Skin of body (tissue), 2 donors: ENCODE results near the gene MAN2A1. TPM values are rescaled to one million over a fixed set of nuclear protein-coding genes. Genes with fewer than 3 reads are reported as not detected.

Experiments
- DNase-seq: peaks from one replicate; lab custom pipeline; 2025; lab: John Stamatoyannopoulos, UW
- total RNA-seq: library from RNA; depleted of rRNA; stranded (reverse); fragments of >200 nt; gene quantifications from one replicate; pipeline ENCODE4 v1.2.3, GENCODE V29; 2014

The MAN2A1 gene
- total RNA-seq: 53.0 TPM

DNA sequence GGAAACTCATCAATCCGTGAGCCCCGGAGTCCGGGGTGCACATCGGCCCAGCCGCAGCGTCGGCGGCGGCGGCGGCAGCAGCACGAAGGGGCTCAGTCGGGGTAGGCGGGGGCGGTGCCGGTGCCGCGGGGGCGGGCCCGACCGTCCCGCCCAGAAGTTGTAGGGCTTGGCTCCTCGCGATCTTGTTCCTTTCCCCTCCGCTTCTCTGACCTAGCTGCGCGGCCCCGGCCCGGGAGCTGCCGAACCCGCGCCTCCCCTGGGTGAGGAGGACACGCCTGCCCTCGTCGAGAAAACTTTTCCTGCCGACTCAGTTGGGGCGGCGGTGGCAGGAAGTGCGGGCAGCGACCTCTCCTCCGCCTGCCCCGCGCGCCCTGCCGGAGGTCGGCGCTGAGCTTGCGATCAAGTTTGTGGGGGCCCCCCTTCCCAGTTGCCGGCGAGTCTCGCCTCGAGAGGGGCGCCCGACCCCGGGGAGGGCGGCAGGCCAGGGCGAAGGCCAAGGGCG is at the start of gene MAN2A1:
MAN2A1 (plus strand) TSS at position 188 of the 502 bp plus-strand sequence. CDS start 491 bp downstream, outside the sequence.
- peak; percentile 79 for DNase-seq

DNA sequence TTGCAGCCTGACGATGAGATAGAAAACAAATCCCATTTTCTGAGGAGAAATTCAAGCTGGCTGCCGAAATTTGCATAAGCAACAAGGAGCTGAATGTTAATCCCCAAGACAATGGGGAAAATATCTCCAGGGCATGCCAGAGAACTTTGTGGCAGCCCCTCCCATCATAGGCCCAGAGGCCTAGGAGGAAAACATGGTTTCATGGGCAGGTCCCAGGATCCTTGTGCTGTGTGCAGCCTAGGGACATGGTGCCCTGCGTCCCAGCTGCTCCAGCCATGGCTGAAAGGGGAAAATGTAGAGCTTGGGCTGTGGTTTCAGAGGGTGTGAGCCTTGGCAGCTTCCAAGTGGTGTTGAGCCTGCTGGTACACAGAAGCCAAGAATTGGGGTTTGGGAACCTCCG is 48.8 kb upstream of the MAN2A1 start:
- no peak for DNase-seq

DNA sequence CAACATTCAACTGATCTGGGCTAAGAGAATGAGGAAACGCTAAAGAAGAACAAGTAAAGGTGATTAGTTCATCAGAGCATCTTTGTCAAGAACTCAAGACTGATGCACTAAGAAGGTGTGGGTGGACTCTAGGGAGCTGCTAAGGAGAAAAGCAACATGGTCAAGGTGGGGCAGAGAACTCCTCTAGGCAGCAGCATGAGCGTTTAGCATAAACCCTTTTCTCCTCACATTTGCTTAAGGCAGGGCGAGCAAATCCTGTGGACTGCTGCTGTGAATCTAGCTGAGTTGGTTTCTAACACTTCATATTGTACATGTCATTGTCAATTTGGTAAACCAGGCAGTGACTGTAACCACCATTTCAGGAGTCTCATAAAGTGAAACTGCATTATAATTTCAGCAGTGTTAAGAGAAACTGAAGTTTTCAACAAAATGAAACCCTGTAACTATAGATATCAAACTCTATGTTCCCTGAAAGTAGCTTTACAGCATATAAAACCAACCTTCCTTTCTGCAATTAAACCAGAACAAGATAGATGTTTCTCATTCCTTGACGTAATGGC is 45.9 kb upstream of the MAN2A1 start:
- DNase-seq: no peak

DNA sequence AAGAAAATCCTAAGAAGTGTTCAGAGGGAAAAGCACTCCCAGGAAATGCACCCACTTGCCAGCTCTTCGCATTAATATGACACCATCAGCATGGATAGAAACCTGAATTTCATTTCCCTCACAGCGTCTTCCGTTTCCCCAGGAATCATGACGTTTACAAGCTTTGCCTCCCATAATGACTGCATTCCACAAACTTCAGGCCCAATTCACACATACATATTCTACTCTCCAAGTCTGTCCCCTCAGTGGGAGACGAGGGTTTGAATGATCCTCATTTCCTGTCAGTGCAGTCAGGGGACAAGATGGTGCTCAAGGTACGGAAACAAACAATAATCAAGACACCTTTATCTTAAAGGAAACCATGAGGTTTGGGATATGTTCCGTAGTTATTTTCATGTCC is 44.9 kb upstream of the MAN2A1 start:
- no peak for DNase-seq

DNA sequence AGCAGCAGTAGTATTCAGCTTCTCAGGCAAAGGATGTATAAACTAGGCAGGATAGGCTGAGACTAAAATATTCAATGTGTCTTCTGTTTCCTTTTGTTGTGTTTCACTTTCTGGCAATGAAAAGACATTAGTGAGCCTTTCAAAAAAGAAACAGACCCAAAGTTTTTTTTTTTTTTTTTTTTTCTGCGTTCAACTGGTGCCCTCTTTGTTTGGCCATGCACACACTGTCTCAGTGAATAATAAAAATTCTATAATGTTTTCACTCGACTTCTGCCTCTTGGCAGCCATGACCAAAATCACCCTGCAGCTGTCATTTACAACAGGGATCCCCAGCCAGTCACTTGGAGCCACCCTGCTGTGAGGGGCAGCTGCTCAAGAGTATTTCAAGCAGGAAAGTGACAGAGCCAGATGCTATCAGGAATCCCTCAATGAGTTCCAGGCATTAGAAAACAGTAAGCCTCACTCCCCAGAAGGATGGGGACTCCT is 44.0 kb upstream of the MAN2A1 start:
- DNase-seq: peak; percentile 52

DNA sequence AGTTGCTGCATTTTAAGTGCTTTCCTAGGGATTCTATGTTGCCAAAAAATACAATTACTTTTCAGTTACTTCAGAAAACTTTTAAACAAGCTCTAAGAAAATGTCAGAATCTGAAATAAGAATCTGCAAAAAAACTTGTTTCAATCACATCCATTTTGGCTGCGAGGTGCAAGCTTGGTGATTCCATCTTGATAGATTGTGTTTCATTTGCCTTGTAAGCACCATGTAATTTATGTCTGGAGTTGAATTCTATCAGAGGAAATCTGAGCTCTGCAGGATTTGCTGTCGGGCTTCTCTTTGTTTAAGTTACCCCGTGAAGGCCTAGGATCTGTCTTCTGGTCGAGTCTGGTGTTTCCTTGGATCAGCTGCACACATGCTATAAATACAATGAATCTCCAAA is 40.4 kb upstream of the MAN2A1 start:
- DNase-seq: no peak

DNA sequence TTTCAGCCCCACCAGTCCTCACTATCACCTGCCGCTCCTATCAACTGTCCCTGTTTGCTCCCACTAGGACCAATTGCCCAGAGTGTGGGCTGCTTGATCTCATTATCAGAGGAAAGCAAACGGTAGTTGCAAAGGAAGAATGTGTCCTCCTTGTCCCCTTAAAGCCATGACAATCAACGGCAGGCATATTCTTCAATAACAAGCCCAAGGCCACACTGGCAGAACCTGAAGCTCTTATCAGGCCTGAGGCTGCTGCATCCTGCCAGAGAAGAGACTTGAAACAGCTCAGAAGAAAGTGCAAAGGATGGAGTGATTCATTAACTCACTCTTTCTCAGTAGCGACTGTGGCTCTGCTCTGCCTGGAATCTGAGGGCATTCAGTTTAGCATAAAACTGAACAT is 39.2 kb upstream of the MAN2A1 start:
- no peak for DNase-seq

DNA sequence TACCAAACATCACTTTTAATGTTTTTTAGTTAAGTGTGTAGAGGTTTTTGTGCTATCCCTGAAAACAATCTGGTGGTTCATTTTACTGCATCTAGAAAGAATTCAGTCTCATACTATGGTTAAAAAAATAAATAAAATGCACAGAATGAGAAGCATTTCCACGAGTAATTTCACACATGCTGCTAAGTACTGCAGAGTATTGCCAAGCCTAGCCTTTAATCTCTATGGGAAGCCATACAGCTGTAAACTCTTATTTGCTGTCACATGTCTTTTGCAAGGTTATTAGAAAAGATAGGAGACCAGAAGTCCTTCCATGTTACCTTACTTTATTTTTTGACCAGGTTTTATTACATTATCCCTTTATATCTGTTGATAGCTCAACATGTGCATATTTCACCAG is 37.6 kb upstream of the MAN2A1 start:
- peak; percentile 5 for DNase-seq

DNA sequence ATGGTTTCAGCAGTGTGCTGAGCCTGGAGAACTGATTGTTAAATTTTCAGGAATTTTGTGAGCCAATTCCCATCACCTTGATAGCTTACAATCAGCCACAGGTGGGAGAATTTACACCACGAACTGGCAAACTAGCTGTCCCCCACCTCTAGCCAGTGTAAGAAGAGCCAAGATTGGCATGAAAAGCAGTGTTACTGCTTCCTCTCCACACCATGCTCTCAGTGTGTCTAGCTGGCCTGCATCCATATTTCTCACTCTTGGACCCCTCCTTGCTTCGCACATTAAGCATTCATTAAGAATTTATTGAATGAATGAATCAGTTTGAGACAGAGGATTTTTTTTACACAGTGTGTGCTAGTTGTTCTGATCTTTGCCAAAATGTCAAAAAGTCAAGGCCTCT is 36.7 kb upstream of the MAN2A1 start:
- DNase-seq: no peak

DNA sequence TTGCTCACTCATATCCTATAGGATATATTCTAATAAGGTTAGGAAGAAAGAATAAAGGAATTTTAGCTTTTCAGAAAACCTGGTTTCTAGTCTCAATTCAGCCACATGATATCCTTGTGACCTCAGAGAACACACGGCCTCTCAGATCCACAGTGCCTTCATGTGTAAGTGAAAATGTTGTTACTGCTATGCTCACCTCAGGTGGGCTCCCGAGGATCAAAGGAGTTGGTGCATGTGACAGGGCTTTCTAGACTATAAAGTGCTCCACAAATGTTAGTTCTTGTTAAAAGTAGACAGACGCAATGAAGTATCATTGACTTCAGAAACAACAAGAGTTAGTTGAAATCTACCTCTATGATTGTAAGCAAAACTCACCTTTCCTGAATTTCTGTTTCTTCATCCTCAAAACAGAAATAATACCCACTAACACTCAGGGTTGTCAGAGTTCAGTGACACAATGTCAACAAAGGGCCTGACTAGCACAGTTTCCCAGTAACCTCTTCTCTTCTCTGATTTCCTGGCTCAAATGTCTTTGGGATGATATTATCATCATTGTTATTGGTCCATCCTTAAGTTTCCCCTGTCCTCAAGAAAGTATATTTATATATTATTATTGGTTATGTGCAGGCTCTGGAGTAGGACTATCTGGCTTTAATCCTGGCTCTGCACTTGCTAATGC is 36.0 kb upstream of the MAN2A1 start:
- DNase-seq: no peak

DNA sequence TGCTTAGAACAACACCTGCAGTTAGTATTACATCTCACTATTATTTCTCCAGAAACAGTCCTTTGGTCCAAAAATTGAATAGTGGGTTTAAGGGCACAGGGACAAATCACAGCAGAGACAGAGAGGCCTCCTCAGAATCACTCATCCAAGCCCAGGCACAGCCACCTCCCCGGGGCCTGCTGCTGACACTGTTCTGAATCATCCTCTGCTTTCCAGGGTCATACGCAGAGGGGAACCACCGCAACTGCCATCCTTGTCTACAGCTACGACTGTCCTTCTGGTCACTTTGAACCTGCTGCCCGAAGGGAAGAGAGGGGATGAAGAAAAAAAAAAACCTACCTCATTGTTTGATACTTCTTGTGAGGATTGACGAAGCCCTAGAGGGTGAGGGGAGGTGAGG is 35.3 kb upstream of the MAN2A1 start:
- DNase-seq: no peak

DNA sequence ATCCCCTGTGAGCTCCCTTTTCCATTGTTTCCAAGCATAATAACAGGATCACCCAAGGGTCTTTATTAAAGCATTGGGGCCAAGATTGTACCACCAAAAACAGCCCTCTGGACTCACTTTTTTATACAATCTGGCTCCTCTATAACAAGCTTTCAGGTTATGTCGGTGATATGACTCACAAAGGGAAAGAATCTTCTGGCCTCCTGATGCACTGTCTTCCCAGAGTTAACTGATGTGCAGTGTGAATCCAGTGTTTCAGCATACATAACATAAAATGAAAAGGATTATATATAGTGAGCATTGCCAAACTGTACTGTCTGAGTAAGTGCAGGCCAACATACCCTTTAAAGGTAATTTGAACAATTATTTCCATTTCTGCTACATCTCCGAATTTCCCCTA is 33.9 kb upstream of the MAN2A1 start:
- DNase-seq: no peak

DNA sequence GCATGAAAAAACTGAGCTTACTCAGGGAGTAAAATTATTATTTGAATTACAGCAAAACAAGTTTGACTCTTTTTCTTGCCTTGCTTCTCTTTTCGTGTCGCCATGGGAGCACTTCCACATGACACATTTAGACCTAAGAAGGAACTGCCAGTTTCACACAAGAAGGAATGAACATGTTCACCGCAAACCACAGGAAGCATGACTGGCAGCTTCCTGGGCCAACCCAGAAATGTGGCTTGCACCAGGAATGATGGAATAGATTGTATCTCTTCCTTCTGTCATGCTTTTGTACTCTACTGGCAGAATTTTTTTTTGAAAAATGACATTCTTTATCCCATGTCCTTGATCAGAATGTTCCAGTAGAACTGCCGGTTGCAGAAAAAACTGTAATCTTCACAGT is 32.9 kb upstream of the MAN2A1 start:
- peak; percentile 76 for DNase-seq

DNA sequence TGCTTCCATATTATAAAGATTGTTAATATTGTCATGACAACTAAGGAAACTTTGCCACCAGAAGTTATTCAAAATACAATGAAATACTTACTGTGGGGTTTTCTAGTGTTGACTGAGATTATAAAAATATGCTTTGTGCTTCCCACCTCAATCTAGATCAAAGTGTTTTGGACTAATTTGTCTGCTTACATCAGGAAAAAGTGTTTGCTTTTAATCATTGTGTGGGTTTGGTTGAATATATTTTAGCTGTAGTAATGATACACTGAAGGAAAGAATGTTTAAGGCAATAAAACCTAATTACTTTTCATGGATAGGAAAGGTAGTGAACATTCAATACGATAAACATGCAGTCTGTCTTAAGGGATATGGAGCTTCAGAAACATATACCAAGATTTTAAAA is 29.8 kb upstream of the MAN2A1 start:
- DNase-seq: no peak

DNA sequence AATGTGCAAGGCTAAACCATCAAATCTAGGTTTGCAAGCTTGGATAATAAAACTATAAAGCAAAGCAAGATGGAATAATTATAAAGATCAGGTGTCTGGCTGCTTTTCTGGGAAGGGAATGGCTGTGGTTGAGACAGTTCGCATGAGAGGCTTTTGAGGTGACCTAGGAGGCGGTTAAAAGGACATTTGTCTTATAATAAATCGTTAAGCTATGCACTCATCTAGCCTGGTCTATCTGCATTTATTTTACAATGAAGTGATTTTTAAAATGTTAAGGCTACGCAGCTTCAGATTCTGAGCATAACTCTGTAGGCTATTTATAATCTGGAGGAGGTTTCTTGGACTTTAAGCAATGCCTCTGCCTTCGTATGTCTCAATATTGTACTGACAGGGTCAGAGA is 29.4 kb upstream of the MAN2A1 start:
- no peak for DNase-seq

DNA sequence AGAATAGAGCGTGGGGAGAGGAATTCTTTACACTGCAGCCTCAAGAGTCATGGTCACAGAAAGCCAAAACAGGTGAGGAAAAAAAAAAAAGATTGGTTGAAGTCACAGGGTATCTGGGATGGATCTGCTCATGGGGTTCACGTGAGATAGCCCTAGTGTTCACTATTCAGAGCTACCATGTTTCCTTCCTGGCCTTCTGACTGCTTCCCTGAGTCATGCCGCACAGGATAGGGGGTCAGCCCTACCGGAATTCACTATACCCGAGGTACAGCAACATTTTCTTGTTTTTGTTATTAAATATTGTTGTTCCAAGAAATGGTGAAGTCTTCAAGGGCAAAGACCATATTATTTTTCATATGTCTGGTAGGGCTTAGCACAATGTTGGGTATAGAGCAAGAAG is 21.5 kb upstream of the MAN2A1 start:
- DNase-seq: no peak

DNA sequence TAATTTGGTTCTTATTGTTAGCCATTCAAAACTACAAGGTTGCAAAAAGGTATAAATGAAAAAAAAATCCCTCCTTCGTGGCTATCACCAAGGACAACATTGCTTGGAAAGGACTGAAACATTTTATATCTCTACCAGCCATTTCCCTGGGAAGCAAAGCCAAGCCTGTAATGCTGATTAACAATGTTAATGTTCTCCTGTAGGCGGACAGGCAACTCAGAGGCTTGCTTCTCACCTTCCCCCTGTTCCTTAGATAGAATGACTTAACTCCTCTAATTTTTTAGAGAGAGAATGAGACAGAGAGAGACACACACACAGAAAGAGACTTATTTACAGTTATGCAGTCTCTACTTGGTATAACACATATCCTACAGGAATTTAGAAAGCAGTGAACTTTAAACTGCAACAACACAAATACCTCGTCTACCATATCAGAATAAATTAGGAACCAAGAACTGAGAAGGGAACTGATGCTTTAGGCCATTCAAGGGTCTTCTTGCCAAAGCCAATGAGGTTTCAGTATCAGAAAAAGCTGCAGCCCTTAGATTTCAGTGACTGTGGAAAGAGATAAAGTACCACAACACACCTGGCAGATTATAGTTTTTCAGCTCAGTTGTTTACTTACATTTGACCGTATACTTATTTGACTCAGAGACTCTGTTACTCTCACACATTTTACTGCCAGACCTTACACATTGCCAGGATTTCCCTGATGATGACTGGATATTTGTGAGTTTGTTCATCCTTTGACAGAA is 20.9 kb upstream of the MAN2A1 start:
- DNase-seq: no peak

DNA sequence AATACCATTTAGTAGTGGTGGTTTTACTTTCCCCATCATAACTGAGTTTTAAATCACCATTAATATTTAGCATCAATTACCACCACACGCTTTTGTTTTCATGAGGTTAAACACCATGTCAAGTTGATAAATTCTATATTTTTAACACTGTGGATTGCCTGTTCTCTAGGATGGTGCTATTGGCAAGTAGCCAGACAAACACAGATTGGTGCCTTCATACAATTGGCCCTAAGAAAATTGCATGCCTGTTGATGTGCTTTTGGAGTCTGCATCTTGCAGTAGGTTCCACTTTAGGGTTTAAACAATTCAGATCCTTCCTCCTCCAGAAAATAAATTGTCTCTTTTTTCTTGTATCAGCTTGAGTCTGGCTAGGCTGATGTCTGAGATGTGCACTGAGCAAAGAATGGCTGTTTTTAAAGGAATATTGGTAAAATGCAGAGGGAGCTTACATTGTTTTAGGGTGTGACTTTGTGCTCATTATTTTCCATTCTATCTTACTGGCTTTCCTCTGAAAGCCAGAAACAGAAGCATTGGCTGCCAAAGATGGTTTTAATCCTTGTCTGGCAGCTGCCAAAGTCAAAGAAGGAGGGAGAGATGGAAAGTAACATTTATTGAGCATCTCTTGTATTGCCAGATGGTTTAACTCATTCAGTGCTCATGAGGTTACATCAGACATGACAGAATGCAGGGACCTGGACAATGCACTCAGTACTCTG is 19.6 kb upstream of the MAN2A1 start:
- no peak for DNase-seq

DNA sequence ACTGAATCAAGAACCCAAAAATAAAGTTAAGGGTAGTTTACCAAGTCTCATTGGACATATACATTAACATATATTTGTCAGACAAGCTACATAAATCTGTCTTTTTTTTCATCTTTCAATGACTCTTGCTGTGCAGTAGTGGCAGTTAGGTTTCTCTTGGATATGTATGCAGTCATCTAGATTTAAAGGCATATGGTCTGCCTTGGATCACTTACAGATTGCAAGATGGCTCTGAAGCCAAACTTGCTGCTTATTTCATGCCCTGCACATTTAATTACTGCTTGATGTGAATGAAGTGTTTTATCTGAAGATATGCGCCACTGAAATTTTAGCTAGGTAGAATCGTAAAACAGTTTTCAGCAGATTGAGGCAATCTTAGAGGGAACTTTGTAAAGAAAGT is 18.6 kb upstream of the MAN2A1 start:
- DNase-seq: no peak

DNA sequence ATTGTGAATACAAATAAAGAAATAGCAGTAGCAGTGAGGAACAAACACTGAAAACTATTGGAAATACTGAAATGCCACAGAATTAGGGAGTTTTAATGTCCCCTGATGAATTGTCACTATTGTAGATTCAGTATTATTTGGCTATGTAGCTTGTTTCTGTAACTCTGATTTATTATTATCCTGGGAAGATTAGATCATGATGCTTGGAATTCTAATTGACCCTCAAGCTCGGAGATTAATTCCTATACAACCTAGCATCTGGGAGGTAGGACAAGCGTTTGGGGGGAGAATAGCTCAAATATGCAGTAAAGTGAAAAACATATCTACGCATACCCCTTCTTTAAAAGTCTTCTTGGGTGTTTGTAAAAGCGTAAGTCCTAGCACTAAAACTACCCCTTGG is 15.1 kb upstream of the MAN2A1 start:
- DNase-seq: no peak

DNA sequence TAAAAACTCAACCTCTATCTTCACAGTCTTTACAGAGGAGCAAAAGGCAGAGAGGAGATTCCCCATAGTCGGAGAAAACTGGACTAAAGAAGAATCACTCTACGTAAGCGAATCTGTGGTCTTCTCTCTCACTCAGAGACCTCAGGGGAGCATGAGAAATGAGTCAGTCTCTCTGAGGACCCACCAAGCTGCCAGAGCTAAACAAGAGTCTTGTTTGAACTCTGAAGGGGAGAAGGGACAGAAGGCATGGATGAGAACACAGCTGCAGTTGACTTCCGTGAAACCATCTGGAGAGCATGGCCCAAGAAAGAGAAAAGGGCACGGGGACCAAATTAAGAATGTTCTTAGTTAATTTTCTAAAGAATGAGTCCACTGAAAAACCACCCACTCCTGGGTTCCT is 12.8 kb upstream of the MAN2A1 start:
- no peak for DNase-seq

DNA sequence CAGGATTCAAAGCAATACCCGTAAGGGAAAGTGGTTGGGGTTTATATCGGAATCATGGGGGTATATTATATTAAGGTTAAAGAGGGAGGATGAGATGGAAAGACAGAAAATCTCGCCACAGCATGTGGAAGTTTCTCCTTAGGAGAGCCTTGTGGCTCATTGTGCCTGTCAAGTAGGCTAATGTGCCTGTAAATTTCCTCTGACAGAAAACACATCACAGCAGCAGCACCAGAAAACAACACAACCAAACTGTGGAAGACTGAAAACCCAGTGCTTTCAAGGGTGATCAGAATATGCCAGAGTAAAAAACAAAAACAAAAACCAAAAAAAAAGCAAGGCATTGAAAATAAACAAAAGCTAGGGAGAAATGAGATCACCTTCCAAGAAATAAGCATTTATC is 11.3 kb upstream of the MAN2A1 start:
- DNase-seq: no peak
